Esophagus muscularis mucosa (tissue), 4 donors: ENCODE data around the gene NCMAP. TPM values are rescaled to one million over a fixed set of nuclear protein-coding genes. Genes with fewer than 3 reads are reported as not detected.

Source experiments
- DNase-seq: peaks from one replicate; pipeline ENCODE4 v3.0.0-alpha.2; 2017; ENCODE audit errors: extremely low spot score
- H3K27ac ChIP-seq, 4 donors: fragments of 200-600 bp; sonication (generic); replicated peaks in 1 of 4; 1 replicate in 3 of 4; 2 replicates in 1 of 4; pipeline ENCODE4 v1.5.1; 2016 to 2019; ENCODE audit warnings: mild to moderate bottlenecking in 1 of 4
- H3K27me3 ChIP-seq, 4 donors: fragments of 200-600 bp; sonication (generic); one replicate each; pipeline versions ENCODE4 v1.5.1 to v1.6.0; 2016 to 2019
- H3K36me3 ChIP-seq, 4 donors: fragments of 200-600 bp; sonication (generic); one replicate each; pipeline ENCODE4 v1.5.1; 2016 to 2019
- H3K4me1 ChIP-seq, 4 donors: fragments of 200-600 bp; sonication (generic); one replicate each; pipeline ENCODE4 v1.5.1; 2016 to 2019
- H3K4me3 ChIP-seq, 4 donors: fragments of 200-600 bp; sonication (generic); 1 replicate in 2 of 4; 2 replicates in 2 of 4; pipeline ENCODE4 v1.5.1; 2016 to 2019; ENCODE audit warnings: mild to moderate bottlenecking in 4 of 4, moderate library complexity in 1 of 4
- H3K9me3 ChIP-seq, 4 donors: fragments of 200-600 bp; sonication (generic); 1 replicate in 3 of 4; 2 replicates in 1 of 4; pipeline ENCODE4 v1.5.1; 2016 to 2019
- EP300 ChIP-seq: sonication (generic); formaldehyde crosslinking; IDR thresholded peaks from one replicate; pipeline ENCODE4 v1.6.1; 2017; ENCODE audit warnings: antibody characterized with exemption
- POLR2A ChIP-seq: fragments of 450-650 bp; IDR thresholded peaks from one replicate; pipeline ENCODE4 v1.6.1; 2017; ENCODE audit warnings: antibody characterized with exemption, moderate library complexity, mild to moderate bottlenecking, low read depth
- POLR2AphosphoS5 ChIP-seq, 2 donors: sonication (generic); formaldehyde crosslinking; IDR thresholded peaks; one replicate each; pipeline ENCODE4 v1.6.1; 2017; ENCODE audit warnings: antibody characterized with exemption in 2 of 2
- WGBS: methylation state at CpG from one replicate; pipeline ENCODE4 v1.1.5; 2018; 5-methylcytosine and 5-hydroxymethylcytosine counted together
- intact Hi-C: fragments of 100-400 bp; cut with DNase I; formaldehyde crosslinking; loops from one replicate; pipeline ENCODE4 v1.15.1; 2023
- total RNA-seq, 4 donors: library from RNA; depleted of rRNA; stranded (reverse); fragments of >200 nt; gene quantifications; one replicate each; pipeline versions ENCODE4 v1.1.0 to v1.2.1, GENCODE V29; 2016
- TF ChIP-seq, protein P1 (sequence below), 3 experiments: fragments of 200-600 bp in 2 of 3; fragments of 450-650 bp in 1 of 3; sonication (generic) in 2 of 3; IDR thresholded peaks; one replicate each; pipeline ENCODE4 v1.5.1; 2017 to 2019; ENCODE audit warnings: antibody characterized with exemption in 3 of 3, mild to moderate bottlenecking in 2 of 3, moderate library complexity in 1 of 3

Gene NCMAP
- total RNA-seq, 4 donors from 2014 or later: 0.17 to 0.65 (median 0.34) TPM; not detected in 1

DNA sequence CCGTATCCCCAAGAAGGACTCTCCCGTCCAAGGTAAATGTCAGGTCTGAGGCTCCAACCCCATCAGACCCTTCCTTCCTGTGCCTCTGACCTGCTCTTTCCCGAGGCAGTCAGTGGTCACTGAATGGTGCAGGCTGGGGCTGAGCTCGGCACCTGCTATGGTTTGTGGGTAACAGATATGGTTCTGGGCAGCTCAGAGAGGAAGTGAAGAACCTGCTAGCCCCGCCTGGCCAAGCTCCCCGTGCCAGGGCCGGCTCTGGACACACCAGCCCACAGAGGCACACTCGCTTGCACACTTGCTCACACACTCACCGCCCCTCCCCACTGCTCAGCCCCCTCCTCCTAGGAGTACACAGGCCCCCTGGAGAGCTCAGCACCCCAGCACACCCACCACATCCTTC lies 16.4 kb downstream of the NCMAP start:
- intact Hi-C loops: no loop called here
- Histone ChIP-seq H3K36me3 (no peaks in the 10 kb centered on the region), H3K9me3 (no peaks in the 10 kb centered on the region), H3K27ac (no peak overlapping the region), H3K27me3 (peaks cover 0 to 8% (median 0%) of the 10 kb centered on the region in 4 donors), H3K4me1 (no peaks in the 10 kb centered on the region), H3K4me3 (no peak overlapping the region)
- 77% methylated on average over 8 of the region's 9 CpGs for WGBS
- TF ChIP-seq POLR2A: no peak
- TF ChIP-seq POLR2AphosphoS5 (IDR thresholded peaks at IDR 0.05): no peak
- TF ChIP-seq, protein P1, sequence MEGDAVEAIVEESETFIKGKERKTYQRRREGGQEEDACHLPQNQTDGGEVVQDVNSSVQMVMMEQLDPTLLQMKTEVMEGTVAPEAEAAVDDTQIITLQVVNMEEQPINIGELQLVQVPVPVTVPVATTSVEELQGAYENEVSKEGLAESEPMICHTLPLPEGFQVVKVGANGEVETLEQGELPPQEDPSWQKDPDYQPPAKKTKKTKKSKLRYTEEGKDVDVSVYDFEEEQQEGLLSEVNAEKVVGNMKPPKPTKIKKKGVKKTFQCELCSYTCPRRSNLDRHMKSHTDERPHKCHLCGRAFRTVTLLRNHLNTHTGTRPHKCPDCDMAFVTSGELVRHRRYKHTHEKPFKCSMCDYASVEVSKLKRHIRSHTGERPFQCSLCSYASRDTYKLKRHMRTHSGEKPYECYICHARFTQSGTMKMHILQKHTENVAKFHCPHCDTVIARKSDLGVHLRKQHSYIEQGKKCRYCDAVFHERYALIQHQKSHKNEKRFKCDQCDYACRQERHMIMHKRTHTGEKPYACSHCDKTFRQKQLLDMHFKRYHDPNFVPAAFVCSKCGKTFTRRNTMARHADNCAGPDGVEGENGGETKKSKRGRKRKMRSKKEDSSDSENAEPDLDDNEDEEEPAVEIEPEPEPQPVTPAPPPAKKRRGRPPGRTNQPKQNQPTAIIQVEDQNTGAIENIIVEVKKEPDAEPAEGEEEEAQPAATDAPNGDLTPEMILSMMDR (IDR thresholded peaks at IDR 0.05): no peak
- no peak for TF ChIP-seq EP300
- DNase-seq: no peak

DNA sequence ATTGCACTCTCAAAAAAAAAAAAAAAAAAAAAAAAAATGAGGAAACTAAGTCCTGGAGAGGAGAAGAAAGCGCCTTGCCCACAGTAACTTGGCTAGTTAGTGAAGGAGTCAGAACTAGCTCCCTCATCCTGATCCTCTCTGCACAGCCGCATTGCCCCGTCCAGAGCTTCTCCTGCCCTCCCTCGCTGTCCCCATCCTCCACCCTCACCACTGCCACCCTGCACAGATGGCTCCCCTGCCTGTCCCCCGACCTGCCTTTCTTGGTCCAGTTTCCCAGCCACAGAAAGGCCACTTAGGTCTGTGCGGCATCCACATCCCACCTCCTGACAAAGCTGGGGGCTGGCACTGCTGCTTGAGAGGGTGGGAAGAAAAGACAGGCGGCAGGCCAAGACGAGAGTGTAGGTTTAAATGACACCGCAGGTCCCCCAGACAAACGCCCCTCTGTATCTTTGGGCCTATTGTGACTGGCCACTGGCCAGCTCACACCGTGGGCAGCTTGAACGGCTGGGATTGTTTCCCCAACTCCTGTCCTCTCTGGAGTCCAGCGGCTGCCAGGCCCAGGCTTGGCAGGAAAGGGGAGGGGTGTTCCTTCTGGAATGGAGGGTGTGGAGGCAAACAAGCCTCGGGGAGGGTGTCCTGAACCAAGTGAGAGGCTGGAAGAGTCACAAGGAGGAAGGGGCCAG lies 20.2 kb downstream of the NCMAP start:
- no peak overlapping the region for H3K4me3 ChIP-seq
- no peak for DNase-seq
- H3K36me3 ChIP-seq: no peaks in the 10 kb centered on the region
- no peaks in the 10 kb centered on the region for H3K4me1 ChIP-seq
- no peak overlapping the region for H3K27ac ChIP-seq
- H3K9me3 ChIP-seq: no peaks in the 10 kb centered on the region
- WGBS: 60% methylated on average over 14 of the region's 14 CpGs
- intact Hi-C loops: no loop called here
- TF ChIP-seq POLR2AphosphoS5 (IDR thresholded peaks at IDR 0.05): no peak
- no peak for TF ChIP-seq EP300
- TF ChIP-seq, protein P1 (IDR thresholded peaks at IDR 0.05): no peak
- no peak for TF ChIP-seq POLR2A
- H3K27me3 ChIP-seq: peaks cover 0 to 18% (median 0%) of the 10 kb centered on the region in 4 donors

DNA sequence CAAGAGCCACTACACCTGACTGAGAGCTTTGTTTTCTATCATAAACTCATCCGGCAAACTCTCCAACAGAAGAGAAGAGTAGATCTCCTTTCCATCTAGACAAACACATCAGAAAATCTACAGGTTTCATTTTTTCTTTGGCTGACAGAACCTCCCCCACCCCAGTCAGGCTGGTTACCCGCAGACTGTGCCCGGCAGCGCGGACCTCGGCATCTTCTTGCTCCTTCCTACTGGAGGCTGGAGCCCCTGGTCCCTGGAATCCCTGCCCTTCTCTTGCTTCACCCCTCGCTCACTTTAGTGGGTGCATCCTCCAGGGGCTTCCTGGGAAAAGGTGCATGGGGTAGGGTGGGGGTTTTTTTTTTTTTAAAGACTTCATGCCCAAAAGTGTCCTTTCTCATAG lies 23.0 kb downstream of the NCMAP start:
- no peaks in the 10 kb centered on the region for H3K9me3 ChIP-seq
- no peaks in the 10 kb centered on the region for H3K4me1 ChIP-seq
- H3K4me3 ChIP-seq: no peak overlapping the region
- 93% methylated on average over 7 of the region's 7 CpGs for WGBS
- no peaks in the 10 kb centered on the region for H3K36me3 ChIP-seq
- H3K27ac ChIP-seq: no peak overlapping the region
- no peak for DNase-seq
- peaks cover 0 to 10% (median 0%) of the 10 kb centered on the region in 4 donors for H3K27me3 ChIP-seq
- TF ChIP-seq, protein P1 (IDR thresholded peaks at IDR 0.05): no peak
- TF ChIP-seq POLR2A (no peak), EP300 (no peak), POLR2AphosphoS5 (IDR thresholded peaks at IDR 0.05) (no peak)
- intact Hi-C loops: no loop called here

DNA sequence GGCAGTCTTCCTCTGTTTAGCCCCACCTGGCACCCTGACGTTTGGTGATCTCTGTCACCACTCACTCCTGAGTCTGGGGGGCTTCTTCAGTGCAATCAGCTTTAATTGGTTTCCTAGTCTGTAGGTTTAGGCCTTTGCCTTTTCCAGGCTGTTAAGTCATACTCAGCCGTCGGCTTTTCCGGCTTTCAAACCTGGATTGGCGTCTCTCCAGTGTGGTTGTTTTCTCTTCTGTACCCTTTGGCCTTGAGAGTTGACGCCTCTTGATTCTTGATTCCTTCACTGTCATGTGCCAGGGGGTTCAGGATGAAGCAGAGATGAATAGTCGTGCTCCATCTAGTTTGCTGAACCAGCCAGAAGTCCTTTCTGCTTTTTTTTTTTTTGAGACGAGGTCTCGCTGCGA lies 24.9 kb downstream of the NCMAP start:
- H3K27ac ChIP-seq: no peak overlapping the region
- WGBS: 89% methylated on average over 10 of the region's 10 CpGs
- intact Hi-C loops: no loop called here

GRCh38 chr1:24584171-24584647 lies 28.3 kb downstream of the NCMAP start:
- intact Hi-C loops: no loop called here
- H3K27me3 ChIP-seq: peaks cover 0 to 35% (median 0%) of the 10 kb centered on the region in 4 donors
- H3K4me3 ChIP-seq: no peak overlapping the region
- H3K9me3 ChIP-seq: no peaks in the 10 kb centered on the region
- H3K36me3 ChIP-seq: no peaks in the 10 kb centered on the region
- no peaks in the 10 kb centered on the region for H3K4me1 ChIP-seq
- 65% methylated on average over 6 of the region's 6 CpGs for WGBS
- TF ChIP-seq POLR2AphosphoS5 (IDR thresholded peaks at IDR 0.05) (no peak), POLR2A (no peak), EP300 (no peak)
- TF ChIP-seq, protein P1 (IDR thresholded peaks at IDR 0.05): no peak
- no peak overlapping the region for H3K27ac ChIP-seq
- no peak for DNase-seq

More for the DNA sequence above, 24.9 kb downstream of the NCMAP start:
- H3K4me1 ChIP-seq: no peaks in the 10 kb centered on the region
- DNase-seq: no peak
- no peaks in the 10 kb centered on the region for H3K36me3 ChIP-seq
- H3K4me3 ChIP-seq: no peak overlapping the region
- H3K9me3 ChIP-seq: no peaks in the 10 kb centered on the region
- TF ChIP-seq POLR2AphosphoS5 (IDR thresholded peaks at IDR 0.05) (no peak), POLR2A (no peak)
- H3K27me3 ChIP-seq: peaks cover 0 to 27% (median 0%) of the 10 kb centered on the region in 4 donors
